HG03457 (cell line): Measurements from ENCODE around the gene TNK1.
"Not testable (repeated sequence)": the region's sequence is repeated elsewhere in the genome, so short reads cannot be mapped to it uniquely, and the experiment has no call there.

ENCODE experiments used
- ATAC-seq: cut with Tn5 transposase; IDR thresholded peaks from one replicate; pipeline ENCODE4 v1.9.1; 2021; ENCODE audit warnings: moderate number of reproducible peaks; ENCODE audit not compliant: unreplicated experiment

The TNK1 gene

GRCh38 chr17:7380855-7381683 lies at the start of gene TNK1:
TNK1 (plus strand) TSS chr17:7381089; CDS start chr17:7382927, 1,838 bp downstream.
- no peak for ATAC-seq

GRCh38 chr17:7332111-7332510 lies 48.8 kb upstream of the TNK1 start:
- ATAC-seq: no peak

GRCh38 chr17:7332600-7333069 lies 48.3 kb upstream of the TNK1 start:
- ATAC-seq: not testable (repeated sequence)

- no peak for ATAC-seq
Observed at GRCh38 chr17:7334938-7335538, 45.9 kb upstream of the TNK1 start.

- ATAC-seq: not testable (repeated sequence)
Observed at GRCh38 chr17:7335765-7336164, 45.1 kb upstream of the TNK1 start.

- ATAC-seq: no peak
Observed at GRCh38 chr17:7336240-7337175, 44.4 kb upstream of the TNK1 start, which contains the start of gene ACAP1. ACAP1 (plus strand) TSS chr17:7336529; CDS start chr17:7336735, 206 bp downstream.

- ATAC-seq: not testable (repeated sequence)
Observed at GRCh38 chr17:7337600-7337999, 43.3 kb upstream of the TNK1 start.

GRCh38 chr17:7340179-7340578 lies 40.7 kb upstream of the TNK1 start:
- no peak for ATAC-seq

GRCh38 chr17:7341842-7342241 lies 39.0 kb upstream of the TNK1 start:
- ATAC-seq: no peak

- no peak for ATAC-seq
Observed at GRCh38 chr17:7343250-7343649, 37.6 kb upstream of the TNK1 start.

- ATAC-seq: no peak
Observed at GRCh38 chr17:7346761-7347614, 33.9 kb upstream of the TNK1 start.

GRCh38 chr17:7347630-7348477 lies 33.0 kb upstream of the TNK1 start:
- no peak for ATAC-seq

- ATAC-seq: no peak
Observed at GRCh38 chr17:7348478-7349242, 32.2 kb upstream of the TNK1 start.

GRCh38 chr17:7351665-7352502 lies 29.0 kb upstream of the TNK1 start, which contains the start of gene KCTD11:
KCTD11 (plus strand) TSS chr17:7352162.
- ATAC-seq: no peak

- ATAC-seq: no peak
Observed at GRCh38 chr17:7352503-7352889, 28.4 kb upstream of the TNK1 start.

GRCh38 chr17:7352910-7353635 lies 27.8 kb upstream of the TNK1 start:
- no peak for ATAC-seq
